Gastroesophageal sphincter (tissue), 4 donors: Measurements from ENCODE around the gene BMPR2. TPM values are rescaled to one million over a fixed set of nuclear protein-coding genes. Genes with fewer than 3 reads are reported as not detected.

Experiments used
- ATAC-seq: fragments of 150-250 bp; one replicate; pipeline ENCODE4 v1.9.1; 2016; ENCODE audit warnings: mild to moderate bottlenecking, moderate library complexity
- H3K27ac ChIP-seq, 4 donors: fragments of 200-600 bp; sonication (generic) in 3 of 4; 1 replicate in 3 of 4; 2 replicates in 1 of 4; pipeline ENCODE4 v1.5.1; 2016 to 2019
- H3K27me3 ChIP-seq: fragments of 200-600 bp; sonication (generic); one replicate; pipeline ENCODE4 v1.5.1; 2019
- H3K36me3 ChIP-seq, 2 donors: fragments of 200-600 bp; sonication (generic); one replicate each; pipeline ENCODE4 v1.5.1; 2019; ENCODE audit warnings: control low read depth in 1 of 2
- H3K4me1 ChIP-seq, 3 donors: fragments of 200-600 bp; sonication (generic); 1 replicate in 2 of 3; 2 replicates in 1 of 3; pipeline ENCODE4 v1.5.1; 2016 to 2019; ENCODE audit warnings: control low read depth in 2 of 3
- H3K4me3 ChIP-seq, 2 donors: fragments of 200-600 bp; sonication (generic); one replicate each; pipeline ENCODE4 v1.5.1; 2019; ENCODE audit warnings: mild to moderate bottlenecking in 1 of 2, moderate library complexity in 1 of 2
- H3K9me3 ChIP-seq, 3 donors: fragments of 200-600 bp; sonication (generic); one replicate each; pipeline ENCODE4 v1.5.1; 2017 to 2019; ENCODE audit warnings: control low read depth in 2 of 3
- EP300 ChIP-seq: sonication (generic); formaldehyde crosslinking; IDR thresholded peaks from one replicate; pipeline ENCODE4 v1.6.1; 2017; ENCODE audit warnings: antibody characterized with exemption, mild to moderate bottlenecking
- POLR2A ChIP-seq, 2 donors: fragments of 450-650 bp; IDR thresholded peaks; one replicate each; pipeline ENCODE4 v1.6.1; 2017; ENCODE audit warnings: antibody characterized with exemption in 2 of 2, mild to moderate bottlenecking in 2 of 2, moderate library complexity in 1 of 2
- POLR2AphosphoS5 ChIP-seq: sonication (generic); formaldehyde crosslinking; IDR thresholded peaks from one replicate; pipeline ENCODE4 v1.6.1; 2017; ENCODE audit warnings: antibody characterized with exemption
- WGBS, 2 donors: methylation state at CpG; one replicate each; pipeline ENCODE4 v1.1.5; 2018; ENCODE audit warnings: low coverage in 1 of 2; 5-methylcytosine and 5-hydroxymethylcytosine counted together
- total RNA-seq, 4 donors: library from RNA; depleted of rRNA; stranded (reverse); fragments of >200 nt; gene quantifications; one replicate each; pipeline ENCODE4 v1.1.0, GENCODE V29; 2016
- TF ChIP-seq, protein P1 (sequence below), 4 experiments: fragments of 200-600 bp in 2 of 4; fragments of 450-650 bp in 2 of 4; sonication (generic) in 1 of 4; IDR thresholded peaks; one replicate each; pipeline ENCODE4 v1.5.1; 2017 to 2019; ENCODE audit warnings: antibody characterized with exemption in 4 of 4, mild to moderate bottlenecking in 2 of 4, moderate library complexity in 2 of 4

The BMPR2 gene
- total RNA-seq, 4 donors from 2014 or later = 53.4 to 86.9 (median 70.0) TPM

DNA sequence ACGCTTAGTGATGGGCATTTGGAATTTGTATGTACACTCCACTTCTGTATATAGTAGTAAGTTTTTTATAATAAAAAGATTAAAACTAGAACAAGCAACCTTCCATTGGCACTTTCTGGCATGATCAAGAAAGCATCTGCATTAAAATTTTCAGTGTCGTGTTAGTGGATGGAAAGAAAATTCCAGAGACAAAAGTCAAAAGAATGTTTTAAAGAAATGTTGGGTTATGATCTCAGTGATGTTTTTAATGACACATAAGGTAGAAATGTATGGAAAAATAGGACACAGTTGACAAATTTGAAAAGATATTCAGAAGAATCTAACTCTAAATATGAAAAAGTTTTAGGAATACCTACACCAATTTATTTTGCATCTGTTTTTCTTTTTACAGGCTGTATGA lies 132.6 kb downstream of the BMPR2 start:
- Histone ChIP-seq H3K4me1 (peaks cover 0 to 9% (median 0%) of the 10 kb centered on the region in 3 donors), H3K27ac (no peak overlapping the region), H3K9me3 (no peaks in the 10 kb centered on the region), H3K4me3 (no peak overlapping the region), H3K36me3 (peaks cover 0 to 14% of the 10 kb centered on the region in 2 donors), H3K27me3 (no peaks in the 10 kb centered on the region)
- no peak for ATAC-seq
- TF ChIP-seq POLR2A (IDR thresholded peaks at IDR 0.05) (no peak), POLR2AphosphoS5 (no peak), EP300 (no peak)
- TF ChIP-seq, protein P1, sequence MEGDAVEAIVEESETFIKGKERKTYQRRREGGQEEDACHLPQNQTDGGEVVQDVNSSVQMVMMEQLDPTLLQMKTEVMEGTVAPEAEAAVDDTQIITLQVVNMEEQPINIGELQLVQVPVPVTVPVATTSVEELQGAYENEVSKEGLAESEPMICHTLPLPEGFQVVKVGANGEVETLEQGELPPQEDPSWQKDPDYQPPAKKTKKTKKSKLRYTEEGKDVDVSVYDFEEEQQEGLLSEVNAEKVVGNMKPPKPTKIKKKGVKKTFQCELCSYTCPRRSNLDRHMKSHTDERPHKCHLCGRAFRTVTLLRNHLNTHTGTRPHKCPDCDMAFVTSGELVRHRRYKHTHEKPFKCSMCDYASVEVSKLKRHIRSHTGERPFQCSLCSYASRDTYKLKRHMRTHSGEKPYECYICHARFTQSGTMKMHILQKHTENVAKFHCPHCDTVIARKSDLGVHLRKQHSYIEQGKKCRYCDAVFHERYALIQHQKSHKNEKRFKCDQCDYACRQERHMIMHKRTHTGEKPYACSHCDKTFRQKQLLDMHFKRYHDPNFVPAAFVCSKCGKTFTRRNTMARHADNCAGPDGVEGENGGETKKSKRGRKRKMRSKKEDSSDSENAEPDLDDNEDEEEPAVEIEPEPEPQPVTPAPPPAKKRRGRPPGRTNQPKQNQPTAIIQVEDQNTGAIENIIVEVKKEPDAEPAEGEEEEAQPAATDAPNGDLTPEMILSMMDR (IDR thresholded peaks at IDR 0.05) = no peak
- WGBS, 2 donors = 45 to 58% methylated on average over 2 of the region's 2 CpGs

- H3K4me1 ChIP-seq = peaks cover 0 to 9% (median 0%) of the 10 kb centered on the region in 3 donors
- H3K27ac ChIP-seq = no peak overlapping the region
- no peaks in the 10 kb centered on the region for H3K9me3 ChIP-seq
- H3K4me3 ChIP-seq = no peak overlapping the region
- H3K36me3 ChIP-seq = peaks cover 0 to 20% of the 10 kb centered on the region in 2 donors
- no peaks in the 10 kb centered on the region for H3K27me3 ChIP-seq
- ATAC-seq = peak; percentile 89
- WGBS, 2 donors = 49 to 81% methylated on average over 3 of the region's 3 CpGs
- TF ChIP-seq EP300 = no peak
- TF ChIP-seq POLR2AphosphoS5 = peak; percentile 18
Measured at GRCh38 chr2:202510911-202511310, 134.8 kb downstream of the BMPR2 start.

DNA sequence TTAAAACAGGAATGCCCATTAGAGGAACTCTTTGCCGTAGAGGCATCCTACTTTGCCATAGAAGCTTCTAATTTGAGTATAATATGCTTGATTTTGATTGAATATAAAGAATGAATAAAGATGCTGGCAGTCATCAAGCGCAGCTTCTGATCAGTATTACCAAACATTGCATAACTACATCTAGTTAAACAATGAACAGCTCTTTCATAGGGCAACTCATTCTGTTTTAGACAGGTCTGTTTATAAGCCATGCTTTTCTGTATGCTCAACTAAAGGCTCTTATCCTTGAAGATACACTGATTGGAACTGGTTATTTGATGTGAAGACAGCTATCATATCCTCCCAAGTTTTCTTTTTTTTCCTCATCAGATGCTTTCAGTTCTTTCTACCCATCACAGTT lies 136.0 kb downstream of the BMPR2 start:
- H3K36me3 ChIP-seq = peaks cover 0 to 31% of the 10 kb centered on the region in 2 donors
- no peak overlapping the region for H3K27ac ChIP-seq
- WGBS, 2 donors = 96 to 100% methylated on average over 2 of the region's 2 CpGs
- no peaks in the 10 kb centered on the region for H3K9me3 ChIP-seq
- H3K4me3 ChIP-seq = no peak overlapping the region
- no peak for ATAC-seq
- H3K4me1 ChIP-seq = peaks cover 0 to 9% (median 0%) of the 10 kb centered on the region in 3 donors
- TF ChIP-seq, protein P1 (IDR thresholded peaks at IDR 0.05) = no peak
- TF ChIP-seq EP300 (no peak), POLR2AphosphoS5 (no peak), POLR2A (IDR thresholded peaks at IDR 0.05) (no peak)
- no peaks in the 10 kb centered on the region for H3K27me3 ChIP-seq

DNA sequence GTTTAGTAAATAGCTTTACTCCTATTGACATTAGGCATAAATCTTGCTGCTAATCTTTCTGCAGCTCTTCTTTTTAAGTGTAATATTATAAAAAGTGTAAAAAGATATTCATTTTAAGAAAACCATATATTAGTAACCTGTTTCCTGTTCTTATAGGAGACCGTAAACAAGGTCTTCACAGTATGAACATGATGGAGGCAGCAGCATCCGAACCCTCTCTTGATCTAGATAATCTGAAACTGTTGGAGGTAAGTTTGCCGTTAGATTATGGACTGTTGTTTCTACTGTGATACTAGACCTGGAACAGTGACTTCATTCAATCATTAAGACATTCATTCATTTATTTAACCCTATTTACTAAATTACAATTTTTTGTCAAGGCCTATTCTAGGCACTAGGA lies 138.6 kb downstream of the BMPR2 start:
- Histone ChIP-seq H3K4me3 (no peak overlapping the region), H3K27me3 (no peaks in the 10 kb centered on the region), H3K4me1 (no peaks in the 10 kb centered on the region), H3K9me3 (no peaks in the 10 kb centered on the region), H3K27ac (no peak overlapping the region), H3K36me3 (peaks cover 4 to 50% of the 10 kb centered on the region in 2 donors)
- TF ChIP-seq EP300 (no peak), POLR2A (IDR thresholded peaks at IDR 0.05) (no peak), POLR2AphosphoS5 (no peak)
- TF ChIP-seq, protein P1 (IDR thresholded peaks at IDR 0.05) = no peak
- ATAC-seq = no peak
- WGBS, 2 donors = 89 to 100% methylated on average over 3 of the region's 3 CpGs

GRCh38 chr2:202519453-202519852 lies 143.3 kb downstream of the BMPR2 start:
- no peak for TF ChIP-seq EP300
- TF ChIP-seq, protein P1 (IDR thresholded peaks at IDR 0.05) = no peak
- TF ChIP-seq POLR2A (IDR thresholded peaks at IDR 0.05) = no peak
- no peak for TF ChIP-seq POLR2AphosphoS5
- H3K27me3 ChIP-seq = no peaks in the 10 kb centered on the region
- H3K9me3 ChIP-seq = no peaks in the 10 kb centered on the region
- 95 to 100% methylated on average over 1 of the region's 1 CpG for WGBS, 2 donors
- peaks cover 4 to 91% of the 10 kb centered on the region in 2 donors for H3K36me3 ChIP-seq
- H3K27ac ChIP-seq = no peak overlapping the region
- no peak overlapping the region for H3K4me3 ChIP-seq
- ATAC-seq = no peak
- no peaks in the 10 kb centered on the region for H3K4me1 ChIP-seq
